Ovary (tissue), 9 donors: Measurements from ENCODE around the gene ALDH1B1. TPM values are rescaled to one million over a fixed set of nuclear protein-coding genes. Genes with fewer than 3 reads are reported as not detected.
A peak's percentile ranks its signal among the peaks of the same experiment; 100 is the strongest.

ENCODE experiments used
- DNase-seq, 5 donors: peaks; one replicate each; pipeline ENCODE4 v3.0.0-alpha.2; 2019 to 2020
- H3K27ac ChIP-seq, 2 donors: fragments of 200-600 bp; one replicate each; pipeline versions ENCODE4 v1.5.1 to v1.8.0; 2019 to 2022
- H3K27me3 ChIP-seq: fragments of 200-600 bp; one replicate; pipeline ENCODE4 v1.8.0; 2022
- H3K36me3 ChIP-seq: fragments of 200-600 bp; sonication (generic); one replicate; pipeline ENCODE4 v1.5.1; 2019
- H3K4me1 ChIP-seq: one replicate; pipeline ENCODE4 v1.8.1; 2013; ENCODE audit warnings: mild to moderate bottlenecking, moderate library complexity; ENCODE audit not compliant: insufficient read depth
- H3K4me3 ChIP-seq: fragments of 200-600 bp; sonication (generic); one replicate; pipeline ENCODE4 v1.5.1; 2017
- H3K9me3 ChIP-seq, 2 donors: fragments of 200-600 bp in 1 of 2; sonication (generic) in 1 of 2; one replicate each; pipeline versions ENCODE4 v1.5.1 to v1.8.1; 2013 to 2019; ENCODE audit warnings: mild to moderate bottlenecking in 1 of 2, moderate library complexity in 1 of 2
- EP300 ChIP-seq: sonication (generic); formaldehyde crosslinking; IDR thresholded peaks from one replicate; pipeline ENCODE4 v1.6.1; 2017; ENCODE audit warnings: antibody characterized with exemption
- POLR2A ChIP-seq: fragments of 450-650 bp; IDR thresholded peaks from one replicate; pipeline ENCODE4 v1.6.1; 2017; ENCODE audit warnings: antibody characterized with exemption, mild to moderate bottlenecking, moderate library complexity
- WGBS, 3 donors: extraction: QIAGEN DNeasy Blood & Tissue Kit in 1 of 3; methylation state at CpG; one replicate each; pipeline versions ENCODE4 v1.1.5 to v1.1.7; 2013 to 2017; 5-methylcytosine and 5-hydroxymethylcytosine counted together
- intact Hi-C, 4 donors: fragments of 100-400 bp; cut with DNase I; formaldehyde crosslinking; loops; one replicate each; pipeline versions ENCODE4 v1.11.0 to v1.15.1; 2022 to 2023
- polyA plus RNA-seq, 2 donors: library from polyadenylated mRNA; stranded (reverse); fragments of 200-250 nt in 1 of 2; fragments of 350-450 nt in 1 of 2; fragmentation: Illumina TruSeq in 1 of 2; extraction: RNeasy Lipid Tissue Mini Kit (QIAGEN cat#74804) in 1 of 2; gene quantifications; one replicate each; pipeline ENCODE4 v1.2.3, GENCODE V29; 2013 to 2014
- total RNA-seq, 7 donors: library from RNA; depleted of rRNA in 2 of 7; stranded (reverse); fragments of >200 nt in 2 of 7; fragmentation: NEBNext Ultra II Directional in 3 of 7; extraction: Animal tissue kit (Norgen Biotek cat#: 25700) in 3 of 7; gene quantifications; one replicate each; pipeline versions ENCODE4 v1.1.0 to v1.2.4, GENCODE V29; 2016 to 2023
- TF ChIP-seq, protein P1 (sequence below), 3 donors: fragments of 450-650 bp in 2 of 3; fragments of 200-600 bp in 1 of 3; IDR thresholded peaks; one replicate each; pipeline versions ENCODE4 v1.5.1 to v1.8.0; 2016 to 2022; ENCODE audit warnings: antibody characterized with exemption in 3 of 3, mild to moderate bottlenecking in 1 of 3
- donor health status: DM: no; HTN: no; CAD: no; lungs with moderate emphysema.
- donor health status: DM: no; HTN: no; CAD: no.
- donor health status: Bipolar disorder and iron deficiency.
- donor health status: DM: yes; HTN: yes; CAD: no.
- donor health status: DM: no; HTN: no; CAD: no.
- donor health status: DM: yes; HTN: yes; CAD: no.

ALDH1B1 gene
- total and polyA plus RNA-seq, 9 donors: 7.9 to 47.2 (median 24.3) TPM

DNA sequence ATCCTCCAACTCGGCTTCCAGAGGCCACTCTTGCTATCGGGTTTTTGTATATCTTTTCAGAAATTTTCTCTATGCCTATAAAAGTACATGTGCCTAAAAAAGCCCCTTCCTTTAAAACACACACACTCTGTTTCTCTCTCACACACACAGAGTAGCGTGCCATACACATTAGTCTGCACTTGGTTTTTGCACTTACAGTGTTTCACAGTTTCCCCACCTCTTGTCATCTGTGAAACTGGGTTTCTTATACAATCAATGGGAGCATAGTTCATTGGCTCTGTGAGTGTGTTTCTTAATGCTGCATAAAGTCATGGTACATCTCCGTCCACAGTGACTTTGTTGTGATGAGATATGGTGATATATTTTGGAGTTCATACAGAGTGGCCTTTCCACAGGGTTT lies 32.4 kb downstream of the ALDH1B1 start:
- intact Hi-C loops: no loop called here
- Histone ChIP-seq H3K9me3 (no peaks in the 10 kb centered on the region), H3K4me1 (no peaks in the 10 kb centered on the region), H3K27me3 (no peaks in the 10 kb centered on the region), H3K27ac (no peak overlapping the region), H3K4me3 (no peak overlapping the region), H3K36me3 (no peaks in the 10 kb centered on the region)
- 58 to 69% (median 67%) methylated on average over 4 of the region's 4 CpGs for WGBS, 3 donors
- DNase-seq: no peak
- TF ChIP-seq POLR2A: no peak
- TF ChIP-seq EP300: no peak
- TF ChIP-seq, protein P1, sequence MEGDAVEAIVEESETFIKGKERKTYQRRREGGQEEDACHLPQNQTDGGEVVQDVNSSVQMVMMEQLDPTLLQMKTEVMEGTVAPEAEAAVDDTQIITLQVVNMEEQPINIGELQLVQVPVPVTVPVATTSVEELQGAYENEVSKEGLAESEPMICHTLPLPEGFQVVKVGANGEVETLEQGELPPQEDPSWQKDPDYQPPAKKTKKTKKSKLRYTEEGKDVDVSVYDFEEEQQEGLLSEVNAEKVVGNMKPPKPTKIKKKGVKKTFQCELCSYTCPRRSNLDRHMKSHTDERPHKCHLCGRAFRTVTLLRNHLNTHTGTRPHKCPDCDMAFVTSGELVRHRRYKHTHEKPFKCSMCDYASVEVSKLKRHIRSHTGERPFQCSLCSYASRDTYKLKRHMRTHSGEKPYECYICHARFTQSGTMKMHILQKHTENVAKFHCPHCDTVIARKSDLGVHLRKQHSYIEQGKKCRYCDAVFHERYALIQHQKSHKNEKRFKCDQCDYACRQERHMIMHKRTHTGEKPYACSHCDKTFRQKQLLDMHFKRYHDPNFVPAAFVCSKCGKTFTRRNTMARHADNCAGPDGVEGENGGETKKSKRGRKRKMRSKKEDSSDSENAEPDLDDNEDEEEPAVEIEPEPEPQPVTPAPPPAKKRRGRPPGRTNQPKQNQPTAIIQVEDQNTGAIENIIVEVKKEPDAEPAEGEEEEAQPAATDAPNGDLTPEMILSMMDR (IDR thresholded peaks at IDR 0.05): no peak

DNA sequence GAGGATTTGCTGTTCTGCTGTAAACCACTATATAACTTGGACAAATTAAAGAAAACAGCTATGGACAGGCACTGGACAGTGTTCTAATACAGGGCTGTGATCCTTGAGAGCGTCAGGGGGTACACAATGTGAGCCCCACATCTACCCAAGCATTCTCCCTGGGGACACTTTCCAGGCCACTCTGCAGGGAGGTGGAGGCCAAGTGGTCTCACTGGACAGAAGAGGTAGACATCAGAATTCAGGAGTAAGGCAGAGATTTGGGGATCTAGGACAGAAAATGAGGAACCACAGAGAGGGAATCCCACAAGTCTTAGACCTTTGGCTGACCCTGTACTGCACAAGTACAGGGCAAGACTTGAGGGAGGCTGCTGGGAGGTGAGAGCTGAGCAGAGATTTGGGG lies 35.6 kb downstream of the ALDH1B1 start:
- H3K4me1 ChIP-seq: no peaks in the 10 kb centered on the region
- H3K36me3 ChIP-seq: no peaks in the 10 kb centered on the region
- no peak for TF ChIP-seq EP300
- TF ChIP-seq, protein P1 (IDR thresholded peaks at IDR 0.05): no peak
- no peak for TF ChIP-seq POLR2A
- H3K27me3 ChIP-seq: no peaks in the 10 kb centered on the region
- H3K27ac ChIP-seq: no peak overlapping the region
- H3K9me3 ChIP-seq: no peaks in the 10 kb centered on the region
- no peak overlapping the region for H3K4me3 ChIP-seq
- 88 to 92% (median 92%) methylated on average over 1 of the region's 1 CpG for WGBS, 3 donors
- no peak for DNase-seq
- intact Hi-C loops: no loop called here

DNA sequence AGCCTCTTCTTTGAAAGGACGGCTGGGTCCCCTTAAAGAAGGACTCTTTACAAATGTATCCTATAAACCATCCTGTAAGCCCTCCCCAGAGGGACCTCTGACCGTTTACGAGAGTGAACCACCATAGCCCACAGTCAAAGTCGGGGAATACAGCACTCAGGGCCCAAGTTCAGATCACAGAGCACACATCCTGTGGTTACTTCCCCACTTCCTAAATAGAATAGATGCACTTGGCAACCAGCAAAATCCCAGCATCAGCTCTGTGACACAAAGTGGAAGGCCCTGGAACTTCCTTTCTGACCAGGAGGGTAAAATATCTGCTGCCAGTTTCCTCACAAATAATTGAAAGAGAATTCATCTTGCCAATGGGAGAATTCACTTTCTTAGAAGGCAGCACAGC lies 38.6 kb downstream of the ALDH1B1 start:
- no peaks in the 10 kb centered on the region for H3K4me1 ChIP-seq
- WGBS, 3 donors: 78 to 85% (median 81%) methylated on average over 4 of the region's 4 CpGs
- intact Hi-C loops: loop anchor here in 1 of 4 donors (10.0 kb wide), 1 partner anchor 516 kb away; no protein-coding TSS in a partner anchor
- H3K27me3 ChIP-seq: no peaks in the 10 kb centered on the region
- H3K36me3 ChIP-seq: no peaks in the 10 kb centered on the region
- no peak overlapping the region for H3K4me3 ChIP-seq
- no peak for DNase-seq
- H3K9me3 ChIP-seq: no peaks in the 10 kb centered on the region
- no peak for TF ChIP-seq POLR2A
- TF ChIP-seq EP300: no peak
- TF ChIP-seq, protein P1 (IDR thresholded peaks at IDR 0.05): no peak
- no peak overlapping the region for H3K27ac ChIP-seq

DNA sequence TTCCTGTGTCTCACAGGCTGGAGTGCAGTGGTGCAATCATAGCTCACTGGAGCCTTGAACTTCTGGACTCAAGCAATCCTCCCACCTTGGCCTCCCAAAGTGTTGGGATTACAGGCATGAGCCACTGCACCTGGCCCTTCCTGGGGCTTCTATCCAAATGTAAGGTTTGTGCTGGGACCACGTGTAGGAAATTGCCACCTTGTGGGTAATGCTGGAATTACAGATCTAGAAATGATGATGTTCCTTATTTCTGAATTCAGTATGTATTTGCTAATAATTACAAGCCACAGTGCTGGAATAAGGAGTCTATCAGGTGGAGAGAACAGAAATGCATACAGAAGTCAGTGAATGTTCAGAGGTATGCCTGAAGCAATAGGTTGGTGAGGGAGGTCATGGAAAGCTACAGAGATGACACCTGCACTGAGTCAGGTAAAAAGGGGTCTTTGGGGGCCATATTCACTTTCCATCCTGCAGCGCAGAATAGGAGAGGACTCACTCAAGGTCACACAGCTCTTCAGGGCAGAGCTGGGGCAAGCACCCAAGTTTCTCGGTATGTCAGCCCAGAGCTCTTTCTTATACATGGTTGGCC lies 40.5 kb downstream of the ALDH1B1 start:
- Histone ChIP-seq H3K4me3 (no peak overlapping the region), H3K27me3 (no peaks in the 10 kb centered on the region), H3K9me3 (no peaks in the 10 kb centered on the region), H3K36me3 (no peaks in the 10 kb centered on the region), H3K4me1 (no peaks in the 10 kb centered on the region), H3K27ac (no peak overlapping the region)
- intact Hi-C loops: loop anchor here in 1 of 4 donors (10.0 kb wide), 1 partner anchor 518 kb away; no protein-coding TSS in a partner anchor
- TF ChIP-seq, protein P1 (IDR thresholded peaks at IDR 0.05): peak; percentile 15 to 28 (median 22)
- no peak for TF ChIP-seq EP300
- 17 to 37% (median 20%) methylated on average over 3 of the region's 3 CpGs for WGBS, 3 donors
- no peak for DNase-seq
